Tibial nerve (tissue), 4 donors: ENCODE data around the gene USP53.

ENCODE experiments used
- EP300 ChIP-seq, 2 donors: sonication (generic); formaldehyde crosslinking; IDR thresholded peaks; one replicate each; pipeline ENCODE4 v1.6.1; 2017; ENCODE audit warnings: antibody characterized with exemption in 2 of 2, mild to moderate bottlenecking in 1 of 2
- POLR2A ChIP-seq, 2 donors: fragments of 450-650 bp; IDR thresholded peaks; one replicate each; pipeline ENCODE4 v1.6.1; 2017; ENCODE audit warnings: antibody characterized with exemption in 2 of 2, mild to moderate bottlenecking in 2 of 2, moderate library complexity in 2 of 2
- TF ChIP-seq, protein P1 (sequence below), 5 experiments: fragments of 200-600 bp in 3 of 5; fragments of 450-650 bp in 2 of 5; sonication (generic) in 3 of 5; IDR thresholded peaks; one replicate each; pipeline ENCODE4 v1.5.1; 2016 to 2019; ENCODE audit warnings: antibody characterized with exemption in 5 of 5, mild to moderate bottlenecking in 3 of 5, moderate library complexity in 2 of 5

DNA sequence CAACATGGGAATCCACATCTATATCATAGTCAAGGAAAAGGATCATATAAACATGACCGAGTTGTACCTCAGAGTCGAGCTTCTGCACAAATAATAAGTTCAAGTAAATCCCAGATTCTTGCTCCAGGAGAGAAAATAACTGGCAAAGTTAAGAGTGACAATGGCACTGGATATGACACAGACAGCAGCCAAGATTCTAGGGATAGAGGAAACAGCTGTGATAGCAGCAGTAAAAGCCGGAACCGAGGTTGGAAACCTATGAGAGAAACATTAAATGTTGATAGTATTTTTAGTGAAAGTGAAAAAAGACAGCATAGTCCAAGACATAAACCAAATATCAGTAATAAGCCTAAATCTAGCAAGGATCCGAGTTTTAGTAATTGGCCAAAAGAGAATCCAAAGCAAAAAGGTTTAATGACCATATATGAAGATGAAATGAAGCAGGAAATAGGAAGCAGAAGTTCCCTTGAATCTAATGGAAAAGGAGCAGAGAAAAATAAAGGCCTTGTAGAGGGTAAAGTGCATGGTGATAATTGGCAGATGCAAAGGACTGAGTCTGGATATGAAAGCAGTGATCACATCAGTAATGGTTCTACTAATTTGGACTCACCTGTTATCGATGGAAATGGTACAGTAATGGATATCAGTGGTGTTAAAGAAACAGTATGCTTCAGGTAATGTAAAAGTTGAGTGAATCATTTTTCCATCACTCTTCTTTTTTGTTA lies 59.0 kb downstream of the USP53 start:
- TF ChIP-seq POLR2A (IDR thresholded peaks at IDR 0.05) (no peak), EP300 (IDR thresholded peaks at IDR 0.05) (no peak)
- TF ChIP-seq, protein P1, sequence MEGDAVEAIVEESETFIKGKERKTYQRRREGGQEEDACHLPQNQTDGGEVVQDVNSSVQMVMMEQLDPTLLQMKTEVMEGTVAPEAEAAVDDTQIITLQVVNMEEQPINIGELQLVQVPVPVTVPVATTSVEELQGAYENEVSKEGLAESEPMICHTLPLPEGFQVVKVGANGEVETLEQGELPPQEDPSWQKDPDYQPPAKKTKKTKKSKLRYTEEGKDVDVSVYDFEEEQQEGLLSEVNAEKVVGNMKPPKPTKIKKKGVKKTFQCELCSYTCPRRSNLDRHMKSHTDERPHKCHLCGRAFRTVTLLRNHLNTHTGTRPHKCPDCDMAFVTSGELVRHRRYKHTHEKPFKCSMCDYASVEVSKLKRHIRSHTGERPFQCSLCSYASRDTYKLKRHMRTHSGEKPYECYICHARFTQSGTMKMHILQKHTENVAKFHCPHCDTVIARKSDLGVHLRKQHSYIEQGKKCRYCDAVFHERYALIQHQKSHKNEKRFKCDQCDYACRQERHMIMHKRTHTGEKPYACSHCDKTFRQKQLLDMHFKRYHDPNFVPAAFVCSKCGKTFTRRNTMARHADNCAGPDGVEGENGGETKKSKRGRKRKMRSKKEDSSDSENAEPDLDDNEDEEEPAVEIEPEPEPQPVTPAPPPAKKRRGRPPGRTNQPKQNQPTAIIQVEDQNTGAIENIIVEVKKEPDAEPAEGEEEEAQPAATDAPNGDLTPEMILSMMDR (IDR thresholded peaks at IDR 0.05): no peak
